Pancreas (tissue), 10 donors: Measurements from ENCODE around the gene TRMT1. TPM values are rescaled to one million over a fixed set of nuclear protein-coding genes. Genes with fewer than 3 reads are reported as not detected.
A peak's percentile ranks its signal among the peaks of the same experiment; 100 is the strongest.

Source experiments
- ATAC-seq, 4 donors: fragments of 200-7000 bp; cut with Tn5 transposase; one replicate each; pipeline versions ENCODE4 v1.8.0 to v1.9.1; 2020; ENCODE audit warnings: mild to moderate bottlenecking in 4 of 4, moderate library complexity in 4 of 4
- DNase-seq, 6 donors: peaks; one replicate each; pipeline ENCODE4 v3.0.0-alpha.2; 2020
- FAIRE-seq: peaks from 2 replicates; lab custom pipeline; 2012; peaks lifted over from hg19 to GRCh38; lab: Jason Lieb, UNC
- H3K27ac ChIP-seq, 4 donors: fragments of 200-600 bp; sonication (generic); 1 replicate in 3 of 4; 2 replicates in 1 of 4; pipeline versions ENCODE4 v1.5.0 to v1.8.0; 2020
- H3K27me3 ChIP-seq, 4 donors: fragments of 200-600 bp; one replicate each; pipeline ENCODE4 v1.8.0; 2021
- H3K36me3 ChIP-seq, 3 donors: fragments of 200-600 bp; sonication (generic) in 1 of 3; one replicate each; pipeline versions ENCODE4 v1.5.0 to v1.8.0; 2020 to 2021
- H3K4me1 ChIP-seq, 3 donors: fragments of 200-600 bp; one replicate each; pipeline ENCODE4 v1.8.0; 2021
- H3K4me3 ChIP-seq, 4 donors: fragments of 200-600 bp; sonication (generic) in 2 of 4; one replicate each; pipeline versions ENCODE4 v1.5.0 to v1.8.0; 2020 to 2021
- H3K9me3 ChIP-seq, 4 donors: fragments of 200-600 bp; one replicate each; pipeline ENCODE4 v1.8.0; 2021
- CTCF ChIP-seq, 4 donors: fragments of 200-600 bp; sonication (generic) in 3 of 4; IDR thresholded peaks; one replicate each; pipeline versions ENCODE4 v1.5.0 to v1.8.0; 2021; ENCODE audit warnings: antibody characterized with exemption in 4 of 4
- WGBS, 2 donors: extraction: QIAGEN DNeasy Blood & Tissue Kit; methylation state at CpG; one replicate each; pipeline ENCODE4 v1.1.7; 2013; 5-methylcytosine and 5-hydroxymethylcytosine counted together
- intact Hi-C, 3 donors: fragments of 100-400 bp; cut with DNase I; formaldehyde crosslinking; loops; one replicate each; pipeline versions ENCODE4 v1.11.1 to v1.14.2; 2022
- polyA plus RNA-seq, 2 donors: library from polyadenylated mRNA; stranded (reverse); fragments of 200-250 nt; gene quantifications; one replicate each; pipeline ENCODE4 v1.2.3, GENCODE V29; 2013
- total RNA-seq, 6 donors: library from RNA; stranded (reverse); fragmentation: NEBNext Ultra II Directional in 4 of 6; extraction: Animal tissue kit (Norgen Biotek cat#: 25700) in 4 of 6; gene quantifications; one replicate each; pipeline versions ENCODE4 v1.2.1 to v1.2.4, GENCODE V29; 2021 to 2023
- donor health status: healthy with polysubstance abuse.
- donor health status: DM: no; HTN: no; CAD: no; lungs with moderate emphysema.
- donor health status: DM: no; HTN: no; CAD: no.
- donor health status: control.
- donor health status: control.
- donor health status: Bipolar disorder and iron deficiency.
- donor health status: DM: yes; HTN: yes; CAD: no.
- donor health status: DM: no; HTN: no; CAD: no.
- donor health status: DM: no; HTN: no; CAD: no.
- donor health status: DM: yes; HTN: yes; CAD: no.

The TRMT1 gene
- total and polyA plus RNA-seq, 8 donors: 12.7 to 108 (median 22.1) TPM

- Histone ChIP-seq H3K27ac (peak overlapping the region in 2 of 4 donors; percentile 36 to 50), H3K4me3 (peak overlapping the region in 1 of 4 donors; percentile 10), H3K4me1 (peaks cover 0 to 4% (median 0%) of the 10 kb centered on the region in 3 donors), H3K9me3 (no peaks in the 10 kb centered on the region), H3K36me3 (peaks cover 0 to 10% (median 0%) of the 10 kb centered on the region in 3 donors), H3K27me3 (no peaks in the 10 kb centered on the region)
- intact Hi-C loops: no loop called here
- WGBS, 2 donors: 13 to 20% methylated on average over 65 to 69 of the region's 69 CpGs
- ATAC-seq: peak in 1 of 4 donors; percentile 2
- FAIRE-seq: no peak
- TF ChIP-seq CTCF (IDR thresholded peaks at IDR 0.05): no peak
- DNase-seq: peak in 1 of 6 donors; percentile 81
Observed at GRCh38 chr19:13097463-13098258, 18.9 kb downstream of the TRMT1 start.

- WGBS, 2 donors: 50 to 58% methylated on average over 20 of the region's 20 CpGs
- H3K27ac ChIP-seq: peak overlapping the region in 2 of 4 donors; percentile 23 to 28
- ATAC-seq: no peak
Observed at GRCh38 chr19:13097033-13097462, 19.5 kb downstream of the TRMT1 start.

GRCh38 chr19:13095934-13096927 lies 20.3 kb downstream of the TRMT1 start:
- Histone ChIP-seq H3K27me3 (no peaks in the 10 kb centered on the region), H3K4me1 (no peaks in the 10 kb centered on the region), H3K9me3 (no peaks in the 10 kb centered on the region), H3K36me3 (peaks cover 0 to 10% (median 0%) of the 10 kb centered on the region in 3 donors), H3K27ac (no peak overlapping the region), H3K4me3 (no peak overlapping the region)
- intact Hi-C loops: no loop called here
- no peak for TF ChIP-seq CTCF (IDR thresholded peaks at IDR 0.05)
- DNase-seq: peak in 1 of 6 donors; percentile 72
- ATAC-seq: no peak
- FAIRE-seq: no peak
- WGBS, 2 donors: 75 to 77% methylated on average over 44 of the region's 44 CpGs

More at GRCh38 chr19:13097033-13097462, 19.5 kb downstream of the TRMT1 start:
- DNase-seq (no peak), FAIRE-seq (no peak)
- no peak for TF ChIP-seq CTCF (IDR thresholded peaks at IDR 0.05)
- Histone ChIP-seq H3K9me3 (no peaks in the 10 kb centered on the region), H3K4me1 (no peaks in the 10 kb centered on the region), H3K4me3 (no peak overlapping the region), H3K36me3 (peaks cover 0 to 10% (median 0%) of the 10 kb centered on the region in 3 donors), H3K27me3 (no peaks in the 10 kb centered on the region)
- intact Hi-C loops: no loop called here

- Histone ChIP-seq H3K4me3 (no peak overlapping the region), H3K36me3 (peaks cover 0 to 10% (median 0%) of the 10 kb centered on the region in 3 donors), H3K9me3 (no peaks in the 10 kb centered on the region), H3K27ac (no peak overlapping the region), H3K27me3 (no peaks in the 10 kb centered on the region), H3K4me1 (no peaks in the 10 kb centered on the region)
- ATAC-seq: no peak
- no peak for FAIRE-seq
- 82 to 91% methylated on average over 24 to 25 of the region's 25 CpGs for WGBS, 2 donors
- TF ChIP-seq CTCF (IDR thresholded peaks at IDR 0.05): no peak
- intact Hi-C loops: no loop called here
- DNase-seq: no peak
Observed at GRCh38 chr19:13095393-13095784, 21.2 kb downstream of the TRMT1 start.
